ENCODE data around the gene PMM2. TPM values are rescaled to one million over a fixed set of nuclear protein-coding genes. Genes with fewer than 3 reads are reported as not detected.
A peak's percentile ranks its signal among the peaks of the same experiment; 100 is the strongest.

PMM2 gene
- total and polyA plus RNA-seq, 2 donors (not counting 3 experiments of a cell fraction or from before 2014, with no cell fraction given) = 29.0 to 61.3 TPM

DNA sequence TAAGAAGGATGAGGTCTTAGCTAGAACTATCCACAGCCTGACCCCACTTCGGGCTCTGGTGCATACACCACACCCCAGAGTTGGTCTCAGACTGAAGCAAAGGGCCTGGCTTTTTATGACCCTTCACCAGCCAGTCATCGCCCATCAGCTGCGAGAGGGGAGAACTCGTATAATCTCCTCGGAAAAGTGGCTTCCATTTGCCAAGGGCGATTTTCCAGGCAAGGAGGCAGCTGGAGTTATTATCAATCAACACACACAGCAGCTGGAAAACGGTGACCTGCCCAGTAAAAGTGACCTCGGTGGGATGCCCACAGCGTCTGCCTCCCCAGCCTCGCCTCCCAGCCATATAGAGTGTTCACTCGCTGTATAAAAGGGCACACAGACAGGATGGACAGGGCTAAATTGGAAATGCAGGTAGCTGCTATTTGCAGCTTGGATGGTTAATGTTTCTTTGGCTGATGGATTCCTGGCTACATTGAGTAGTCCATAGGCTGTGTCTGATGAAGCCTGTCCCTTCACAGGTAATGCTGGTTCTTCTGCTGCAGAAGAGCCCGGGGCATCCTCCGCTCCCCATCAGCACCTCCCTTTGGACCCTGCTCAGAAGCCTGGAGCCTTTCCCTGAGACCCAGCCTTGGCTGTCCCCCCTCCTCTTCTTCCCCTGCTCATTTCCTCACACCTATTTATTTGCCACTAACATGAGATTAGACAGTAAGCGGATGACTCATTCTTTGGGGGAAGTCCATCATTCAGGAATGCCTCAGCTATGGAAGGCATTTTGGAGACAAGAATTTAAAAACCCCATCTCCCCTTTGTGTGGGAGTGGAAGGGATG is 45.9 kb upstream of the PMM2 start:
- H2AFZ ChIP-seq (ENCODE audit: low read depth, low read length) = no peak overlapping the region
- no peak overlapping the region for H3K27ac ChIP-seq (ENCODE audit: insufficient read depth, low read depth, low read length)
- TF ChIP-seq POLR2A (IDR thresholded peaks at IDR 0.05; ENCODE audit: low read depth, low read length) (no peak), FOS (IDR thresholded peaks at IDR 0.05; ENCODE audit: borderline replicate concordance, insufficient read depth, low read length) (peak; percentile 46), JUN (IDR thresholded peaks at IDR 0.05; ENCODE audit: borderline replicate concordance, insufficient read depth, insufficient read length, low read depth) (peak; percentile 24)
- ChIA-PET CTCF (interaction anchor here (1.6 kb wide), 1 partner anchor 10 kb away, joined by 5 read pairs; no protein-coding TSS in a partner anchor), POLR2A (no interaction called here)
- no peaks in the 10 kb centered on the region for H4K20me1 ChIP-seq (replicated peaks; ENCODE audit: control insufficient read depth, extremely low read depth, insufficient read depth, low read length)
- FAIRE-seq = no peak
- H3K36me3 ChIP-seq (ENCODE audit: control insufficient read depth in 2 of 2, extremely low read depth in 1 of 2, insufficient read depth in 2 of 2, low read length in 2 of 2) = no peaks in the 10 kb centered on the region
- no peaks in the 10 kb centered on the region for H3K9me3 ChIP-seq (replicated peaks; ENCODE audit: control insufficient read depth, insufficient read depth, low read length)
- dilution Hi-C loops (cut with MboI; ENCODE audit: extremely low pct_ligation_motif_present, low sequenced_read_pairs) (no loop called here), intact Hi-C loops (cut with micrococcal nuclease) (no loop called here)
- H3K79me2 ChIP-seq (ENCODE audit: control insufficient read depth, insufficient read depth, low read length) = no peaks in the 10 kb centered on the region
- H3K27me3 ChIP-seq (ENCODE audit: control insufficient read depth in 2 of 2, insufficient read depth in 2 of 2, low read length in 2 of 2) = no peaks in the 10 kb centered on the region
- no TSS peak for BruUV-seq (replicated peaks)
- no peak overlapping the region for H3K9ac ChIP-seq (replicated peaks; ENCODE audit: extremely low read depth, insufficient read depth, low read length)
- no peak overlapping the region for H3K4me2 ChIP-seq (ENCODE audit: insufficient read depth, low read length)
- peak; percentile 13 for DNase-seq (ENCODE audit: low read depth, low spot score)
- H3K4me1 ChIP-seq (ENCODE audit: control insufficient read depth, extremely low read depth, insufficient read depth, low read length) = no peaks in the 10 kb centered on the region
- no peak overlapping the region for H3K4me3 ChIP-seq (replicated peaks in 1 of 3; ENCODE audit: insufficient read depth in 1 of 3, low read depth in 1 of 3, low read length in 3 of 3)
- H3K9me1 ChIP-seq (replicated peaks; ENCODE audit: control insufficient read depth, extremely low read depth, insufficient read depth, low read length) = no peaks in the 10 kb centered on the region

DNA sequence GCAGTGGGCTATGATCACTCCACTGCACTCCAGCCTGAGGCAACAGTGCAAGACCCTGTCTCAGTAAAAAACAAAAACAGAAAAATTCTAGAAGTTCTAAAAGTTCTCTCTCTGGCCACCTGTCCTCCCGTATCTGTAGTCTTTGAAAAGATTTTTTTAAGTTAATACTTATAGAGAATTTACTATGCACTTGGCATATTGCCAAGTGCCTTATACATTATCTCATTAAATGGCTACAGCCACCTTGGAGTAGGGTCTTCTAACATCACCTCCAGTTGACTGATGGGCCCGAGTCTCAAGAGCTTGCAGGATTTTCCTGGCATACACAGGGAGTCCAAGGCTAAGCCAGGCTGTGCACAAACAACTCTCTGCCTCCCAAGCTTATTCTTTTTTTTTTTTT is 44.9 kb upstream of the PMM2 start:
- no peak for DNase-seq (ENCODE audit: low read depth, low spot score)
- Histone ChIP-seq H3K79me2 (ENCODE audit: control insufficient read depth, insufficient read depth, low read length) (no peaks in the 10 kb centered on the region), H3K9ac (replicated peaks; ENCODE audit: extremely low read depth, insufficient read depth, low read length) (no peak overlapping the region), H3K36me3 (ENCODE audit: control insufficient read depth in 2 of 2, extremely low read depth in 1 of 2, insufficient read depth in 2 of 2, low read length in 2 of 2) (no peaks in the 10 kb centered on the region), H3K9me1 (replicated peaks; ENCODE audit: control insufficient read depth, extremely low read depth, insufficient read depth, low read length) (no peaks in the 10 kb centered on the region), H2AFZ (ENCODE audit: low read depth, low read length) (no peak overlapping the region), H3K4me2 (ENCODE audit: insufficient read depth, low read length) (no peak overlapping the region), H3K9me3 (replicated peaks; ENCODE audit: control insufficient read depth, insufficient read depth, low read length) (no peaks in the 10 kb centered on the region), H3K4me1 (ENCODE audit: control insufficient read depth, extremely low read depth, insufficient read depth, low read length) (no peaks in the 10 kb centered on the region), H3K4me3 (replicated peaks in 1 of 3; ENCODE audit: insufficient read depth in 1 of 3, low read depth in 1 of 3, low read length in 3 of 3) (no peak overlapping the region), H4K20me1 (replicated peaks; ENCODE audit: control insufficient read depth, extremely low read depth, insufficient read depth, low read length) (no peaks in the 10 kb centered on the region), H3K27me3 (ENCODE audit: control insufficient read depth in 2 of 2, insufficient read depth in 2 of 2, low read length in 2 of 2) (no peaks in the 10 kb centered on the region), H3K27ac (ENCODE audit: insufficient read depth, low read depth, low read length) (no peak overlapping the region)
- ChIA-PET POLR2A (no interaction called here), CTCF (interaction anchor here (1.6 kb wide), 1 partner anchor 11 kb away, joined by 5 read pairs; no protein-coding TSS in a partner anchor)
- TF ChIP-seq POLR2AphosphoS5 (IDR thresholded peaks at IDR 0.05; ENCODE audit: insufficient read depth, low read depth, low read length) (no peak), GATA2 (IDR thresholded peaks at IDR 0.05; ENCODE audit: insufficient read depth, insufficient read length, low read depth, low read length) (no peak), FOS (IDR thresholded peaks at IDR 0.05; ENCODE audit: borderline replicate concordance, insufficient read depth, low read length) (no peak), POLR2A (IDR thresholded peaks at IDR 0.05; ENCODE audit: low read depth, low read length) (no peak), MYC (IDR thresholded peaks at IDR 0.05; ENCODE audit: low read depth, low read length) (no peak), EZH2 (IDR thresholded peaks at IDR 0.05; ENCODE audit: borderline replicate concordance, low read depth, low read length, severe bottlenecking) (no peak), JUN (IDR thresholded peaks at IDR 0.05; ENCODE audit: borderline replicate concordance, insufficient read depth, insufficient read length, low read depth) (no peak)
- TF ChIP-seq, protein P1, sequence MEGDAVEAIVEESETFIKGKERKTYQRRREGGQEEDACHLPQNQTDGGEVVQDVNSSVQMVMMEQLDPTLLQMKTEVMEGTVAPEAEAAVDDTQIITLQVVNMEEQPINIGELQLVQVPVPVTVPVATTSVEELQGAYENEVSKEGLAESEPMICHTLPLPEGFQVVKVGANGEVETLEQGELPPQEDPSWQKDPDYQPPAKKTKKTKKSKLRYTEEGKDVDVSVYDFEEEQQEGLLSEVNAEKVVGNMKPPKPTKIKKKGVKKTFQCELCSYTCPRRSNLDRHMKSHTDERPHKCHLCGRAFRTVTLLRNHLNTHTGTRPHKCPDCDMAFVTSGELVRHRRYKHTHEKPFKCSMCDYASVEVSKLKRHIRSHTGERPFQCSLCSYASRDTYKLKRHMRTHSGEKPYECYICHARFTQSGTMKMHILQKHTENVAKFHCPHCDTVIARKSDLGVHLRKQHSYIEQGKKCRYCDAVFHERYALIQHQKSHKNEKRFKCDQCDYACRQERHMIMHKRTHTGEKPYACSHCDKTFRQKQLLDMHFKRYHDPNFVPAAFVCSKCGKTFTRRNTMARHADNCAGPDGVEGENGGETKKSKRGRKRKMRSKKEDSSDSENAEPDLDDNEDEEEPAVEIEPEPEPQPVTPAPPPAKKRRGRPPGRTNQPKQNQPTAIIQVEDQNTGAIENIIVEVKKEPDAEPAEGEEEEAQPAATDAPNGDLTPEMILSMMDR (IDR thresholded peaks at IDR 0.05; ENCODE audit: extremely low read depth in 1 of 2, insufficient read depth in 1 of 2, low read depth in 1 of 2, low read length in 2 of 2) = no peak
- TF ChIP-seq, protein P2, sequence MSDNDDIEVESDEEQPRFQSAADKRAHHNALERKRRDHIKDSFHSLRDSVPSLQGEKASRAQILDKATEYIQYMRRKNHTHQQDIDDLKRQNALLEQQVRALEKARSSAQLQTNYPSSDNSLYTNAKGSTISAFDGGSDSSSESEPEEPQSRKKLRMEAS (IDR thresholded peaks at IDR 0.05; ENCODE audit: insufficient read depth, insufficient read length) = no peak
- no TSS peak for BruUV-seq (replicated peaks)
- intact Hi-C loops (cut with micrococcal nuclease) (no loop called here), dilution Hi-C loops (cut with MboI; ENCODE audit: extremely low pct_ligation_motif_present, low sequenced_read_pairs) (no loop called here)
- FAIRE-seq = no peak
